Right cardiac atrium (tissue), 5 donors: Measurements from ENCODE around the gene CACNA1D. TPM values are rescaled to one million over a fixed set of nuclear protein-coding genes. Genes with fewer than 3 reads are reported as not detected.

Experiments
- ATAC-seq, 2 donors: fragments of 200-7000 bp; cut with Tn5 transposase; one replicate each; pipeline versions ENCODE4 v1.8.0 to v1.9.1; 2020; ENCODE audit warnings: moderate library complexity in 2 of 2, mild to moderate bottlenecking in 1 of 2
- DNase-seq, 3 donors: peaks; one replicate each; pipeline ENCODE4 v3.0.0-alpha.2; 2020
- H3K27ac ChIP-seq: one replicate; pipeline ENCODE4 v1.5.1; 2013; ENCODE audit warnings: mild to moderate bottlenecking, low read length, control low read depth, moderate library complexity
- H3K27me3 ChIP-seq: one replicate; pipeline ENCODE4 v1.6.1; 2013; ENCODE audit not compliant: control insufficient read depth, insufficient read depth
- H3K4me1 ChIP-seq: one replicate; pipeline ENCODE4 v1.6.1; 2013; ENCODE audit warnings: low read length; ENCODE audit not compliant: control insufficient read depth, insufficient read depth
- H3K4me3 ChIP-seq: one replicate; pipeline ENCODE4 v1.5.1; 2013; ENCODE audit warnings: low read length, control low read depth
- H3K9me3 ChIP-seq: one replicate; pipeline ENCODE4 v1.6.1; 2013; ENCODE audit warnings: low read length; ENCODE audit not compliant: control insufficient read depth
- WGBS: extraction: QIAGEN DNeasy Blood & Tissue Kit; methylation state at CpG from one replicate; pipeline ENCODE4 v1.1.7; 2013; 5-methylcytosine and 5-hydroxymethylcytosine counted together
- intact Hi-C, 4 donors: fragments of 100-400 bp; cut with DNase I; formaldehyde crosslinking; loops; one replicate each; pipeline versions ENCODE4 v1.11.0 to v1.14.0; 2022 to 2023
- polyA plus RNA-seq: library from polyadenylated mRNA; stranded (reverse); fragments of 200-250 nt; gene quantifications from one replicate; pipeline ENCODE4 v1.2.3, GENCODE V29; 2013
- total RNA-seq, 4 donors: library from RNA; stranded (reverse); fragmentation: NEBNext Ultra II Directional; extraction: Animal tissue kit (Norgen Biotek cat#: 25700); gene quantifications; one replicate each; pipeline ENCODE4 v1.2.1, GENCODE V29; 2021
- donor health status: healthy with polysubstance abuse.
- donor health status: DM: no; HTN: yes; CAD: no.
- donor health status: DM: no; HTN: no; CAD: no.
- donor health status: DM: no; HTN: yes; CAD: no; lungs with severe emphysema.
- donor health status: DM: yes; HTN: yes; CAD: no.

Gene CACNA1D
- total and polyA plus RNA-seq, 5 donors = 3.7 to 11.3 (median 10.4) TPM

DNA sequence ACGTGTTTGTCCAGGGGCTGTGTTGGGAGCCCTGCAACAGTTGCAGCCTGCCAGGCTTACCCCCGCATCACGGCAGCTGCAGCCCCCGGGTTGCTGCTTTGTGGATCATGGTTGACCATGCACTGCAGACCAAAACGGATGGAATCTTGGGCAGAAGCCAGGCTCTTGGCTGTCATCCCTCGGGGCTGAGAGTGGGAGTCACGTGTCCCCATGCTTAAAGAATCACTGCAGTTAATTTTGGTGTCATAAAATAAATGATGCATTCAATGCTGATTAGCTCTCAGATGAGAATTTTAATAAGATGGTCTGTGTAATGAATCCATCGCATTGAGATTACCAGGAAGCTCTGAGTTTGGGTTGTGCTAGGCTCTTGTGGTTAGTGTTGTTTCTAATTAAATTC is 236.2 kb downstream of the CACNA1D start:
- peaks cover 2% of the 10 kb centered on the region for H3K4me1 ChIP-seq
- DNase-seq (peak; percentile 67 to 85 (median 84)), ATAC-seq (peak; percentile 64 to 68)
- H3K4me3 ChIP-seq = no peak overlapping the region
- WGBS = 18% methylated on average over 8 of the region's 8 CpGs
- intact Hi-C loops = no loop called here
- H3K27ac ChIP-seq = no peak overlapping the region
- no peaks in the 10 kb centered on the region for H3K9me3 ChIP-seq
- no peaks in the 10 kb centered on the region for H3K27me3 ChIP-seq

GRCh38 chr3:53731934-53732624 is 237.7 kb downstream of the CACNA1D start:
- Histone ChIP-seq H3K9me3 (no peaks in the 10 kb centered on the region), H3K4me3 (no peak overlapping the region), H3K27me3 (no peaks in the 10 kb centered on the region), H3K4me1 (peaks cover 2% of the 10 kb centered on the region), H3K27ac (no peak overlapping the region)
- intact Hi-C loops = no loop called here
- 93% methylated on average over 16 of the region's 16 CpGs for WGBS
- no peak for ATAC-seq
- DNase-seq = no peak

GRCh38 chr3:53733446-53733845 is 239.0 kb downstream of the CACNA1D start:
- ATAC-seq = no peak
- intact Hi-C loops = no loop called here
- 22% methylated on average over 1 of the region's 1 CpG for WGBS
- Histone ChIP-seq H3K4me3 (no peak overlapping the region), H3K27ac (no peak overlapping the region), H3K9me3 (no peaks in the 10 kb centered on the region), H3K4me1 (peaks cover 2% of the 10 kb centered on the region), H3K27me3 (no peaks in the 10 kb centered on the region)
- DNase-seq = no peak

GRCh38 chr3:53739966-53740365 is 245.6 kb downstream of the CACNA1D start:
- WGBS = 51% methylated on average over 4 of the region's 4 CpGs
- intact Hi-C loops = no loop called here
- no peaks in the 10 kb centered on the region for H3K9me3 ChIP-seq
- DNase-seq = no peak
- no peaks in the 10 kb centered on the region for H3K4me1 ChIP-seq
- no peaks in the 10 kb centered on the region for H3K27me3 ChIP-seq
- H3K4me3 ChIP-seq = no peak overlapping the region
- no peak for ATAC-seq
- H3K27ac ChIP-seq = no peak overlapping the region

DNA sequence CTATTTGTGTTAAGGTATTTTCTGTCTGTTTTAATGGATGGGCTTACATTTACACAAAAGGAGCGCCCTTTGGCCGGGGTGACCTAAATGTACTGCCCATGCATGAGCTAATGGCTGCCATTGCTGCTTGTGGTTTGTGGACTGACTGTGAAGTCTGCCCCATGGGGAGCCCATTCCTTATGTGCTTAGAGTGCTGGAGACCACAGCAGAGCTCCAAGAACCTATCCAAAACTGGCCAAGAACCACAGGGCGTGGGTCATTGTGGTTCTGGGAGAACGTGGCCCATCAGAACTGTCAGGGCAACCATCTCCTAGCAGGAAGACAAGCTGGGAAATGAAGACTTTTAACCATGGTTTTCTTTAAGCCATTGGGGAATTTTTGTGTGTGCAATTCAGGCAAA is 246.5 kb downstream of the CACNA1D start:
- intact Hi-C loops = no loop called here
- Histone ChIP-seq H3K4me3 (no peak overlapping the region), H3K27ac (no peak overlapping the region), H3K9me3 (no peaks in the 10 kb centered on the region), H3K4me1 (no peaks in the 10 kb centered on the region), H3K27me3 (no peaks in the 10 kb centered on the region)
- 86% methylated on average over 4 of the region's 4 CpGs for WGBS
- ATAC-seq (no peak), DNase-seq (no peak)

GRCh38 chr3:53744351-53744750 is 249.9 kb downstream of the CACNA1D start:
- Histone ChIP-seq H3K4me1 (no peaks in the 10 kb centered on the region), H3K9me3 (no peaks in the 10 kb centered on the region), H3K4me3 (no peak overlapping the region), H3K27me3 (no peaks in the 10 kb centered on the region), H3K27ac (no peak overlapping the region)
- DNase-seq = no peak
- WGBS = 64% methylated on average over 8 of the region's 8 CpGs
- no peak for ATAC-seq
- intact Hi-C loops = no loop called here

GRCh38 chr3:53747559-53747958 is 253.1 kb downstream of the CACNA1D start:
- no peaks in the 10 kb centered on the region for H3K4me1 ChIP-seq
- ATAC-seq (no peak), DNase-seq (no peak)
- no peaks in the 10 kb centered on the region for H3K27me3 ChIP-seq
- no peaks in the 10 kb centered on the region for H3K9me3 ChIP-seq
- no peak overlapping the region for H3K4me3 ChIP-seq
- WGBS = 91% methylated on average over 4 of the region's 4 CpGs
- intact Hi-C loops = no loop called here
- no peak overlapping the region for H3K27ac ChIP-seq

- no peaks in the 10 kb centered on the region for H3K4me1 ChIP-seq
- 78% methylated on average over 8 of the region's 8 CpGs for WGBS
- no peak overlapping the region for H3K4me3 ChIP-seq
- no peak overlapping the region for H3K27ac ChIP-seq
- ATAC-seq = peak; percentile 17 to 34
- H3K27me3 ChIP-seq = no peaks in the 10 kb centered on the region
- H3K9me3 ChIP-seq = no peaks in the 10 kb centered on the region
- DNase-seq = no peak
- intact Hi-C loops = no loop called here
Measured at GRCh38 chr3:53748512-53749271, 254.3 kb downstream of the CACNA1D start.

DNA sequence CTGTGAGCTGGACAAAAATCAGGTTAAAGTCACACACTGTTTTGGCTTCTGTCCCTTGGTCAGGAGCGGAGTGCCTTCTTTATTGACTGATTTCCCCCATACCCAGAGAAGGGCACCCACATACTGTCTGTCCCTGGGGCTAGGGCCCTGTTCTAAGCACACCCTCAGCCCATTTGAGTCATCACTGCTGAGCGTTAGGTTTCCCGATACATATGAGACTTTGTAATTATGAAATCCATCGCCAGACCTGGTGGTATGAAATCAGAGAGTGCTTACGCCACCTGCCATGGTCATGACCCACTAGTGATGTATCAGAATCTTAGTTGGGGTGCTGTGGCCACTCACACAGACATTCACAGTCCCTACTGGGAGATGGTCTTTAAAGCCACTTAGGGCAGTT is 255.0 kb downstream of the CACNA1D start:
- Histone ChIP-seq H3K9me3 (no peaks in the 10 kb centered on the region), H3K4me3 (no peak overlapping the region), H3K27me3 (no peaks in the 10 kb centered on the region), H3K4me1 (no peaks in the 10 kb centered on the region), H3K27ac (no peak overlapping the region)
- ATAC-seq = peak in 1 of 2 donors; percentile 36
- WGBS = 91% methylated on average over 5 of the region's 5 CpGs
- intact Hi-C loops = no loop called here
- no peak for DNase-seq

DNA sequence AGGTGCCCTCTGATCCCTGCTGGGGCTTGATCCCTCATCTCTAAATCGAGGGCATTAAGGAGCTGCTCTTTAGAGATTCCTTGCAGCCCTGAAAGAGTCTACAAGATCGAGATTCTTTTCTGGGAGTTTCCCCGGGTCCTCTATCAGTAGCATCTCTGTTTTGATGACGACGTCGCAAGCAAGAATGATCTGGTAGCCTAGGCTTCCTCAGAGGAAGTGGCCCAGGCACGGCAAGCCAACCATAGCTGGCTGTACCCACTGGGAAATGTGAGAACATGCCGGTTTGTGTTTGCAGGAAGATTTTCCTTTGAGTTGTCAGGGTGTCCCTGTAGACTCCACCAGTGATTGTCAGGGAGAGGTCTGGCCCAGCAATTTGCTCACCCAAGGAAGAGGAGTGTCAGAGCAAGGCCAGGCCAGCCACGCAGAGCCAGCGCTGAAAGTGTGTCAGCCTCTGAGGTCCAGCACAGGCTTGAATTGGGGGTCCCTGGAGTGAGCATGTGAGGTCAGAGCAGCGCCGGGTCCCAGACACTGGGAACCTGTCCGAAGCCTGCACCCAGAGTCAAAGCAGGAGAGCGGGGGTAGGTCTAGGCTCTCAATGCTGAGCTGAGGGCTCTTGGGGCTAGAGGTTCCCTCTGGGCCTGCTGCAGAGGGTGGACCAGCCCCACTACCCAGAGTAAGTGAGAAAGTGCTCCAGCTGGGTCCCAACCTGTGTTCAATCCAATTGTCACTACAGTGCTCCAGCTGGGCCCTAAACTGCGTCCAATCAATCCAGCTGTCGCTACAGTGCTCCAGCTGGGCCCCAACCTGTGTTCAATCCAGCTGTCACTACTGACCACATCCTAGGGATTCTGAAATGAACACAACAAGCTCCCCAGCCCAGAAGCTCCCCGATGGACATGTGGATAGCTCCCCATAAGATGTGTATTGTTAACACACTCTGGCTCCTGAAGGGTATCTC is 256.1 kb downstream of the CACNA1D start:
- Histone ChIP-seq H3K27me3 (no peaks in the 10 kb centered on the region), H3K4me1 (no peaks in the 10 kb centered on the region), H3K27ac (no peak overlapping the region), H3K4me3 (no peak overlapping the region), H3K9me3 (no peaks in the 10 kb centered on the region)
- WGBS = 61% methylated on average over 17 of the region's 17 CpGs
- intact Hi-C loops = no loop called here
- DNase-seq (peak in 1 of 3 donors; percentile 63), ATAC-seq (peak in 1 of 2 donors; percentile 46)
